HepG2 (cell line): Measurements from ENCODE around the gene F7. TPM values are rescaled to one million over a fixed set of nuclear protein-coding genes. Genes with fewer than 3 reads are reported as not detected.

Experiments used
- ARNT ChIP-seq: fragments of 450-650 bp; IDR thresholded peaks from 2 replicates; pipeline ENCODE4 v1.6.1; 2017
- DRAP1 ChIP-seq: IDR thresholded peaks from 2 replicates; pipeline ENCODE4 v1.6.1; 2016; ENCODE audit warnings: missing genetic modification reagents, missing compliant biosample characterization
- ETS1 ChIP-seq: sonication (generic); formaldehyde crosslinking; IDR thresholded peaks from 2 replicates; pipeline ENCODE4 v1.4.0; 2020; ENCODE audit warnings: missing genetic modification reagents
- HMGXB4 ChIP-seq, 2 experiments: sonication (generic) in 1 of 2; formaldehyde crosslinking in 1 of 2; IDR thresholded peaks; 2 replicates each; pipeline versions ENCODE4 v1.4.0 to v1.6.1; 2018 to 2020; ENCODE audit warnings: missing genetic modification reagents in 2 of 2, borderline replicate concordance in 1 of 2, low read depth in 1 of 2, mild to moderate bottlenecking in 1 of 2, missing biosample characterization in 1 of 2
- NFIC ChIP-seq: IDR thresholded peaks from 2 replicates; pipeline ENCODE4 v1.6.1; 2012; ENCODE audit warnings: mild to moderate bottlenecking, low read length, inconsistent platforms
- NPAS2 ChIP-seq: sonication (generic); formaldehyde crosslinking; IDR thresholded peaks from 2 replicates; pipeline ENCODE4 v1.8.0; 2022; ENCODE audit warnings: mild to moderate bottlenecking, missing genetic modification reagents, borderline replicate concordance
- PLSCR1 ChIP-seq: sonication (generic); formaldehyde crosslinking; IDR thresholded peaks from 2 replicates; pipeline ENCODE4 v1.5.0; 2020; ENCODE audit warnings: missing genetic modification reagents, mild to moderate bottlenecking, borderline replicate concordance
- RBFOX2 ChIP-seq: fragments of 200-400 bp; formaldehyde crosslinking; IDR thresholded peaks from 2 replicates; pipeline ENCODE4 v1.6.1; 2017; ENCODE audit warnings: low read depth, mild to moderate bottlenecking, low read length
- RXRB ChIP-seq: IDR thresholded peaks from 2 replicates; pipeline ENCODE4 v1.6.1; 2016; ENCODE audit warnings: borderline replicate concordance, missing genetic modification reagents, missing compliant biosample characterization
- TBP ChIP-seq: sonication (generic); formaldehyde crosslinking; IDR thresholded peaks from 2 replicates; pipeline ENCODE4 v1.5.0; 2020; ENCODE audit warnings: missing genetic modification reagents
- TFAP4 ChIP-seq: sonication (generic); IDR thresholded peaks from 2 replicates; pipeline ENCODE4 v1.6.1; 2016; ENCODE audit warnings: low read depth, borderline replicate concordance
- ZBTB4 ChIP-seq: sonication (generic); formaldehyde crosslinking; IDR thresholded peaks from 2 replicates; pipeline ENCODE4 v1.4.0; 2020; ENCODE audit warnings: missing genetic modification reagents, mild to moderate bottlenecking, borderline replicate concordance
- ZBTB7B ChIP-seq: sonication (generic); formaldehyde crosslinking; IDR thresholded peaks from 2 replicates; pipeline ENCODE4 v1.4.0; 2020; ENCODE audit warnings: missing genetic modification reagents
- ZFP37 ChIP-seq: sonication (generic); formaldehyde crosslinking; IDR thresholded peaks from 2 replicates; pipeline ENCODE4 v1.4.0; 2020; ENCODE audit warnings: missing genetic modification reagents, borderline replicate concordance
- ZFP91 ChIP-seq: sonication (generic); formaldehyde crosslinking; IDR thresholded peaks from 2 replicates; pipeline ENCODE4 v1.9.0; 2022; ENCODE audit warnings: missing genetic modification reagents, mild to moderate bottlenecking, borderline replicate concordance
- ZKSCAN1 ChIP-seq: fragments of 150-350 bp; IDR thresholded peaks from 2 replicates; pipeline ENCODE4 v1.6.1; 2014; ENCODE audit warnings: low read length
- ZNF138 ChIP-seq: sonication (generic); formaldehyde crosslinking; IDR thresholded peaks from 2 replicates; pipeline ENCODE4 v1.5.0; 2020; ENCODE audit warnings: mild to moderate bottlenecking, low read depth, missing genetic modification reagents
- ZNF430 ChIP-seq: sonication (generic); formaldehyde crosslinking; IDR thresholded peaks from 2 replicates; pipeline ENCODE4 v1.9.0; 2021; ENCODE audit warnings: mild to moderate bottlenecking, missing genetic modification reagents
- ZNF879 ChIP-seq: sonication (generic); formaldehyde crosslinking; IDR thresholded peaks from 2 replicates; pipeline ENCODE4 v1.8.1; 2023; ENCODE audit warnings: missing genetic modification reagents
- polyA plus RNA-seq, 8 experiments: library from polyadenylated mRNA; depleted of rRNA in 3 of 8; stranded (reverse) in 7 of 8; unstranded in 1 of 8; fragments of >200 nt; fragmentation: Illumina TruSeq in 4 of 8; extraction: Trizol in 4 of 8; gene quantifications; 2 replicates each; pipeline versions ENCODE4 v1.2.1 to v1.2.3, GENCODE V29; 2011 to 2016; ENCODE audit warnings: low read depth in 4 of 8, missing spikeins in 1 of 8, mixed read lengths in 1 of 8; ENCODE audit not compliant: insufficient read depth in 1 of 8
- total RNA-seq, 5 experiments: library from RNA; depleted of rRNA; stranded (reverse); fragments of >200 nt; fragmentation: Illumina TruSeq; extraction: Trizol; gene quantifications; 2 replicates each; pipeline ENCODE4 v1.2.3, GENCODE V29; 2016; ENCODE audit warnings: low read depth in 1 of 5

The F7 gene
- total and polyA plus RNA-seq, 2 of the 13 experiments (the other 11 are each of a cell fraction or from before 2014, with no cell fraction given), result 12.6 to 26.5 TPM

GRCh38 chr13:113105921-113106452 is 396 bp downstream of the F7 start (continued):
- 0 out of 2 replicates have a peak, but pooled peaks have one; percentile 1 for TF ChIP-seq ZBTB4 (CRISPR knock-in tag)
- no peak for TF ChIP-seq NFIC
- no peak for TF ChIP-seq ARNT
- TF ChIP-seq ZBTB7B (CRISPR knock-in tag), result peak; percentile 0; the same call in 1 of the 2 replicates
- TF ChIP-seq RBFOX2, result 0 out of 2 replicates have a peak, but pooled peaks have one; percentile 5
- no peak for TF ChIP-seq ETS1 (CRISPR knock-in tag)
- no peak for TF ChIP-seq TFAP4
- no peak for TF ChIP-seq ZKSCAN1
- TF ChIP-seq NPAS2 (CRISPR knock-in tag), result no peak
- TF ChIP-seq ZNF138, result peak; percentile 2; the same call in 1 of the 2 replicates
- no peak for TF ChIP-seq DRAP1
- 0 out of 2 replicates have a peak, but pooled peaks have one; percentile 0 for TF ChIP-seq ZFP37 (CRISPR knock-in tag)
- TF ChIP-seq PLSCR1 (CRISPR knock-in tag), result no peak
- no peak for TF ChIP-seq ZFP91 (CRISPR knock-in tag)
- 0 out of 2 replicates have a peak, but pooled peaks have one; percentile 11 for TF ChIP-seq ZNF879 (CRISPR knock-in tag)
- TF ChIP-seq ZNF430, result 0 out of 2 replicates have a peak, but pooled peaks have one; percentile 16
- TF ChIP-seq TBP (CRISPR knock-in tag), result 0 out of 2 replicates have a peak, but pooled peaks have one; percentile 3
- peak in 1 of 2 experiments; percentile 9; a peak in 2 of 4 replicates for TF ChIP-seq HMGXB4 (CRISPR knock-in tag; IDR thresholded peaks at IDR 0.05; ENCODE audit: borderline replicate concordance in 1 of 2, low read depth in 1 of 2)
- TF ChIP-seq RXRB, result no peak
